Ovary (tissue), 9 donors: ENCODE measurements around the gene NOCT. TPM values are rescaled to one million over a fixed set of nuclear protein-coding genes. Genes with fewer than 3 reads are reported as not detected.

Source experiments
- DNase-seq, 5 donors: peaks; one replicate each; pipeline ENCODE4 v3.0.0-alpha.2; 2019 to 2020
- H3K27ac ChIP-seq, 2 donors: fragments of 200-600 bp; one replicate each; pipeline versions ENCODE4 v1.5.1 to v1.8.0; 2019 to 2022
- H3K27me3 ChIP-seq: fragments of 200-600 bp; one replicate; pipeline ENCODE4 v1.8.0; 2022
- H3K36me3 ChIP-seq: fragments of 200-600 bp; sonication (generic); one replicate; pipeline ENCODE4 v1.5.1; 2019
- H3K4me1 ChIP-seq: one replicate; pipeline ENCODE4 v1.8.1; 2013; ENCODE audit warnings: mild to moderate bottlenecking, moderate library complexity; ENCODE audit not compliant: insufficient read depth
- H3K4me3 ChIP-seq: fragments of 200-600 bp; sonication (generic); one replicate; pipeline ENCODE4 v1.5.1; 2017
- H3K9me3 ChIP-seq, 2 donors: fragments of 200-600 bp in 1 of 2; sonication (generic) in 1 of 2; one replicate each; pipeline versions ENCODE4 v1.5.1 to v1.8.1; 2013 to 2019; ENCODE audit warnings: mild to moderate bottlenecking in 1 of 2, moderate library complexity in 1 of 2
- EP300 ChIP-seq: sonication (generic); formaldehyde crosslinking; IDR thresholded peaks from one replicate; pipeline ENCODE4 v1.6.1; 2017; ENCODE audit warnings: antibody characterized with exemption
- POLR2A ChIP-seq: fragments of 450-650 bp; IDR thresholded peaks from one replicate; pipeline ENCODE4 v1.6.1; 2017; ENCODE audit warnings: antibody characterized with exemption, mild to moderate bottlenecking, moderate library complexity
- WGBS, 3 donors: extraction: QIAGEN DNeasy Blood & Tissue Kit in 1 of 3; methylation state at CpG; one replicate each; pipeline versions ENCODE4 v1.1.5 to v1.1.7; 2013 to 2017; 5-methylcytosine and 5-hydroxymethylcytosine counted together
- intact Hi-C, 4 donors: fragments of 100-400 bp; cut with DNase I; formaldehyde crosslinking; loops; one replicate each; pipeline versions ENCODE4 v1.11.0 to v1.15.1; 2022 to 2023
- polyA plus RNA-seq, 2 donors: library from polyadenylated mRNA; stranded (reverse); fragments of 200-250 nt in 1 of 2; fragments of 350-450 nt in 1 of 2; fragmentation: Illumina TruSeq in 1 of 2; extraction: RNeasy Lipid Tissue Mini Kit (QIAGEN cat#74804) in 1 of 2; gene quantifications; one replicate each; pipeline ENCODE4 v1.2.3, GENCODE V29; 2013 to 2014
- total RNA-seq, 7 donors: library from RNA; depleted of rRNA in 2 of 7; stranded (reverse); fragments of >200 nt in 2 of 7; fragmentation: NEBNext Ultra II Directional in 3 of 7; extraction: Animal tissue kit (Norgen Biotek cat#: 25700) in 3 of 7; gene quantifications; one replicate each; pipeline versions ENCODE4 v1.1.0 to v1.2.4, GENCODE V29; 2016 to 2023
- TF ChIP-seq, protein P1 (sequence below), 3 donors: fragments of 450-650 bp in 2 of 3; fragments of 200-600 bp in 1 of 3; IDR thresholded peaks; one replicate each; pipeline versions ENCODE4 v1.5.1 to v1.8.0; 2016 to 2022; ENCODE audit warnings: antibody characterized with exemption in 3 of 3, mild to moderate bottlenecking in 1 of 3
- donor health status: DM: no; HTN: no; CAD: no; lungs with moderate emphysema.
- donor health status: DM: no; HTN: no; CAD: no.
- donor health status: Bipolar disorder and iron deficiency.
- donor health status: DM: yes; HTN: yes; CAD: no.
- donor health status: DM: no; HTN: no; CAD: no.
- donor health status: DM: yes; HTN: yes; CAD: no.

The NOCT gene
- total and polyA plus RNA-seq, 9 donors: 0.54 to 5.9 (median 1.8) TPM

- no peak overlapping the region for H3K4me3 ChIP-seq
- H3K27me3 ChIP-seq: no peaks in the 10 kb centered on the region
- no peak for DNase-seq
- WGBS, 3 donors: 90 to 94% (median 90%) methylated on average over 5 of the region's 5 CpGs
- H3K9me3 ChIP-seq: no peaks in the 10 kb centered on the region
- H3K4me1 ChIP-seq: no peaks in the 10 kb centered on the region
- intact Hi-C loops: loop anchor here in 2 of 4 donors (10.0 kb wide), 2 partner anchors 49 to 609 kb away; no protein-coding TSS in a partner anchor
- TF ChIP-seq, protein P1, sequence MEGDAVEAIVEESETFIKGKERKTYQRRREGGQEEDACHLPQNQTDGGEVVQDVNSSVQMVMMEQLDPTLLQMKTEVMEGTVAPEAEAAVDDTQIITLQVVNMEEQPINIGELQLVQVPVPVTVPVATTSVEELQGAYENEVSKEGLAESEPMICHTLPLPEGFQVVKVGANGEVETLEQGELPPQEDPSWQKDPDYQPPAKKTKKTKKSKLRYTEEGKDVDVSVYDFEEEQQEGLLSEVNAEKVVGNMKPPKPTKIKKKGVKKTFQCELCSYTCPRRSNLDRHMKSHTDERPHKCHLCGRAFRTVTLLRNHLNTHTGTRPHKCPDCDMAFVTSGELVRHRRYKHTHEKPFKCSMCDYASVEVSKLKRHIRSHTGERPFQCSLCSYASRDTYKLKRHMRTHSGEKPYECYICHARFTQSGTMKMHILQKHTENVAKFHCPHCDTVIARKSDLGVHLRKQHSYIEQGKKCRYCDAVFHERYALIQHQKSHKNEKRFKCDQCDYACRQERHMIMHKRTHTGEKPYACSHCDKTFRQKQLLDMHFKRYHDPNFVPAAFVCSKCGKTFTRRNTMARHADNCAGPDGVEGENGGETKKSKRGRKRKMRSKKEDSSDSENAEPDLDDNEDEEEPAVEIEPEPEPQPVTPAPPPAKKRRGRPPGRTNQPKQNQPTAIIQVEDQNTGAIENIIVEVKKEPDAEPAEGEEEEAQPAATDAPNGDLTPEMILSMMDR (IDR thresholded peaks at IDR 0.05): no peak
- TF ChIP-seq EP300 (no peak), POLR2A (no peak)
- no peak overlapping the region for H3K27ac ChIP-seq
- no peaks in the 10 kb centered on the region for H3K36me3 ChIP-seq
Measured at GRCh38 chr4:139035650-139036049, 20.1 kb downstream of the NOCT start.

DNA sequence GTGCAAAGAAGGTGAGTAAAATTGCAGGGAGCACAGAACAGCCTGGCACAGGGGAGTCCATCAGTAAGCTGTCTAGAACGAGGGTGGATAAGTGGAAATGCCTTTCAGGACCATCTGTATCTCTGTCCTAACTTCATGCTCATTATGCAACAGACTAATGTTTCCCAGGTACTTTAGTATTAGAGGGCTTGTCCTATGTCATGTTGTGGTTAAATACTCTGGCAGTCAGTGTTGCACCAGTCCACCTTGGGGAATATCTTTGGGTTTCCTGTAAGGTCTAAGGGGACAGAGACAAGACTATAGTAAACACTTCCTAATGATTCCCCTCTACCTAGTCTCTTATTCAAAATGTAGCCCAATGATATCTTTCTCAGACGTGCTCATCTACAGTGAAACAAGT lies 21.3 kb downstream of the NOCT start:
- Histone ChIP-seq H3K36me3 (no peaks in the 10 kb centered on the region), H3K9me3 (no peaks in the 10 kb centered on the region), H3K4me3 (no peak overlapping the region), H3K27ac (no peak overlapping the region), H3K27me3 (no peaks in the 10 kb centered on the region), H3K4me1 (no peaks in the 10 kb centered on the region)
- no peak for DNase-seq
- WGBS, 3 donors: 82 to 89% (median 86%) methylated on average over 2 of the region's 2 CpGs
- TF ChIP-seq, protein P1 (IDR thresholded peaks at IDR 0.05): no peak
- no peak for TF ChIP-seq POLR2A
- no peak for TF ChIP-seq EP300
- intact Hi-C loops: loop anchor here in 2 of 4 donors (10.0 kb wide), 2 partner anchors 48 to 608 kb away; no protein-coding TSS in a partner anchor

- intact Hi-C loops: loop anchor here in 2 of 4 donors (10.0 kb wide), 2 partner anchors 46 to 606 kb away; no protein-coding TSS in a partner anchor
Measured at GRCh38 chr4:139038874-139039443, 23.4 kb downstream of the NOCT start.

GRCh38 chr4:139042981-139043460 lies 27.4 kb downstream of the NOCT start:
- no peak for DNase-seq
- Histone ChIP-seq H3K4me1 (no peaks in the 10 kb centered on the region), H3K9me3 (no peaks in the 10 kb centered on the region), H3K27ac (no peak overlapping the region), H3K4me3 (no peak overlapping the region), H3K36me3 (no peaks in the 10 kb centered on the region), H3K27me3 (no peaks in the 10 kb centered on the region)
- TF ChIP-seq EP300: no peak
- TF ChIP-seq, protein P1 (IDR thresholded peaks at IDR 0.05): no peak
- intact Hi-C loops: no loop called here
- 69 to 80% (median 72%) methylated on average over 10 of the region's 10 CpGs for WGBS, 3 donors

More at GRCh38 chr4:139038874-139039443, 23.4 kb downstream of the NOCT start:
- TF ChIP-seq POLR2A: no peak
- no peak for TF ChIP-seq EP300
- TF ChIP-seq, protein P1 (IDR thresholded peaks at IDR 0.05): no peak
- Histone ChIP-seq H3K27me3 (no peaks in the 10 kb centered on the region), H3K9me3 (no peaks in the 10 kb centered on the region), H3K4me1 (no peaks in the 10 kb centered on the region), H3K36me3 (no peaks in the 10 kb centered on the region), H3K27ac (no peak overlapping the region), H3K4me3 (no peak overlapping the region)
- DNase-seq: no peak
- 74 to 84% (median 81%) methylated on average over 1 of the region's 1 CpG for WGBS, 3 donors
